DND-41 (cell line): ENCODE data around the gene NPIPA1.
"Not testable (repeated sequence)": the region's sequence is repeated elsewhere in the genome, so short reads cannot be mapped to it uniquely, and the experiment has no call there.

ENCODE experiments used
- ATAC-seq: fragments of 200-7000 bp; cut with Tn5 transposase; 3 replicates; pipeline ENCODE4 v1.9.1; 2021; ENCODE audit warnings: low read depth; ENCODE audit not compliant: insufficient read depth
- DNase-seq: peaks from one replicate; pipeline ENCODE4 v3.0.0-alpha.2; 2020
- H2AFZ ChIP-seq: 2 replicates; pipeline ENCODE4 v1.6.0; 2012; ENCODE audit warnings: low read depth, low read length
- H3K27ac ChIP-seq: 2 replicates; pipeline ENCODE4 v1.5.1; 2012; ENCODE audit warnings: low read length, inconsistent platforms
- H3K27me3 ChIP-seq: fragments of 200-600 bp; sonication (generic); 2 replicates; pipeline ENCODE4 v1.6.0; 2012; ENCODE audit warnings: low read length, mild to moderate bottlenecking, inconsistent platforms; ENCODE audit not compliant: insufficient read depth, poor library complexity
- H3K36me3 ChIP-seq: 2 replicates; pipeline ENCODE4 v1.5.1; 2012; ENCODE audit warnings: low read length, inconsistent platforms; ENCODE audit not compliant: insufficient read depth
- H3K4me1 ChIP-seq: 2 replicates; pipeline ENCODE4 v1.5.1; 2012; ENCODE audit warnings: mild to moderate bottlenecking, low read length; ENCODE audit not compliant: insufficient read depth
- H3K4me2 ChIP-seq: 2 replicates; pipeline ENCODE4 v1.6.0; 2012; ENCODE audit warnings: mild to moderate bottlenecking, moderate library complexity, low read length, inconsistent platforms; ENCODE audit not compliant: insufficient read depth
- H3K4me3 ChIP-seq, 2 experiments: fragments of 200-600 bp in 1 of 2; shearing (Covaris generic) in 1 of 2; 2 replicates each; pipeline ENCODE4 v1.5.1; 2012 to 2016; ENCODE audit warnings: inconsistent platforms in 2 of 2, low read length in 2 of 2, mild to moderate bottlenecking in 2 of 2, low read depth in 1 of 2, moderate library complexity in 1 of 2
- H3K79me2 ChIP-seq: 2 replicates; pipeline ENCODE4 v1.6.0; 2012; ENCODE audit warnings: low read length, inconsistent platforms; ENCODE audit not compliant: insufficient read depth
- H3K9ac ChIP-seq: 2 replicates; pipeline ENCODE4 v1.6.0; 2012; ENCODE audit warnings: low read depth, mild to moderate bottlenecking, inconsistent platforms, low read length, moderate library complexity
- H3K9me3 ChIP-seq: 2 replicates; pipeline ENCODE4 v1.5.1; 2012; ENCODE audit warnings: low read length, moderate library complexity, mild to moderate bottlenecking, inconsistent platforms; ENCODE audit not compliant: insufficient read depth, severe bottlenecking
- H4K20me1 ChIP-seq: 2 replicates; pipeline ENCODE4 v1.6.0; 2012; ENCODE audit warnings: low read length; ENCODE audit not compliant: insufficient read depth
- TF ChIP-seq, protein P1 (sequence below): IDR thresholded peaks from 2 replicates; pipeline ENCODE4 v1.5.1; 2012; ENCODE audit warnings: borderline replicate concordance, low read length, moderate library complexity, mild to moderate bottlenecking; ENCODE audit not compliant: poor library complexity, severe bottlenecking; ENCODE audit errors: extremely low read depth

Gene NPIPA1

DNA sequence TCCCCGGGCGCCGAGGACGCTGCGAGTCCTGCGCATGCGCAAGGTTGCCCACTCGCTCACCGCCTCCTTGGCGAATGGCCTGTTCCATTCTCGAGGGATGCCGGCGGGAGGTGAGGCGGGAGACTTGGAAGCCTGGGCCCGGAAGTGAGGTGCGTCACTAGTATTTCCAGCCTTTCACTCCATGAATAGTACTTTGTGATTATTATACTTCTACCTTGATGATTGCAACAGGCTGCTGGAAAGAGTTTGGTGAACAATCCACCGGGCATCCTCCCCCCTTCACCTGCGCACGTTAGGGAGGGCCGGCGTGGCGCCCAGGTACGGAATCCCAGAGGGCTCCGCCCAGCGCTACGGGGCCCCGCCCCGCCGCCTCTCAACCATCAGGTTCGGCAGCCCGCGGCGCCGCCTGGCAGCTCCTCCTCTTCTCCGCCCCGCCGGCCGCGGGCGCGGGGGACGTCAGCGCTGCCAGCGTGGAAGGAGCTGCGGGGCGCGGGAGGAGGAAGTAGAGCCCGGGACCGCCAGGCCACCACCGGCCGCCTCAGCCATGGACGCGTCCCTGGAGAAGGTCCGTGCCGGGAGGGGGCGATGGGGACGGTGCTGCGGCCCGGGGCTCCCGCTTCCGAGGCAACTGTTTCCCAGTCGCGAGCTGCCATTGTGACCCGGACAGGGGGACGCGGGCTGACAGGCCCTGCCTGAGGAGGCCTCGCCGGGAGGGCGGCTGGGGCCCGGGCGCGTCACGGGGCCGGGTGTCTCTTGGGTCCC, 37.6 kb downstream of the NPIPA1 start, which contains the start of gene PDXDC1:
PDXDC1 (plus strand) TSS at position 371 of the 762 bp plus-strand sequence; CDS start at position 545, 174 bp downstream.
- H3K4me3 ChIP-seq, result peak within 1 kb of the TSS; percentile 97 to 100
- TF ChIP-seq, protein P1, sequence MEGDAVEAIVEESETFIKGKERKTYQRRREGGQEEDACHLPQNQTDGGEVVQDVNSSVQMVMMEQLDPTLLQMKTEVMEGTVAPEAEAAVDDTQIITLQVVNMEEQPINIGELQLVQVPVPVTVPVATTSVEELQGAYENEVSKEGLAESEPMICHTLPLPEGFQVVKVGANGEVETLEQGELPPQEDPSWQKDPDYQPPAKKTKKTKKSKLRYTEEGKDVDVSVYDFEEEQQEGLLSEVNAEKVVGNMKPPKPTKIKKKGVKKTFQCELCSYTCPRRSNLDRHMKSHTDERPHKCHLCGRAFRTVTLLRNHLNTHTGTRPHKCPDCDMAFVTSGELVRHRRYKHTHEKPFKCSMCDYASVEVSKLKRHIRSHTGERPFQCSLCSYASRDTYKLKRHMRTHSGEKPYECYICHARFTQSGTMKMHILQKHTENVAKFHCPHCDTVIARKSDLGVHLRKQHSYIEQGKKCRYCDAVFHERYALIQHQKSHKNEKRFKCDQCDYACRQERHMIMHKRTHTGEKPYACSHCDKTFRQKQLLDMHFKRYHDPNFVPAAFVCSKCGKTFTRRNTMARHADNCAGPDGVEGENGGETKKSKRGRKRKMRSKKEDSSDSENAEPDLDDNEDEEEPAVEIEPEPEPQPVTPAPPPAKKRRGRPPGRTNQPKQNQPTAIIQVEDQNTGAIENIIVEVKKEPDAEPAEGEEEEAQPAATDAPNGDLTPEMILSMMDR, result peak; percentile 9
- H3K27me3 ChIP-seq, H3K9me3 ChIP-seq, H3K36me3 ChIP-seq: not testable (repeated sequence)
- H3K27ac ChIP-seq, result peak within 1 kb of the TSS; percentile 75
- peak within 1 kb of the TSS; percentile 91 for H3K9ac ChIP-seq
- H3K79me2 ChIP-seq, result peaks cover 29% of the 10 kb centered on the region
- H4K20me1 ChIP-seq, result peaks cover 11% of the 10 kb centered on the region; the same call in 1 of the 2 replicates
- DNase-seq (peak; percentile 90), ATAC-seq (peak; percentile 91)
- H3K4me1 ChIP-seq, result peaks cover 19% of the 10 kb centered on the region
- H2AFZ ChIP-seq, result peak within 1 kb of the TSS; percentile 100
- peak within 1 kb of the TSS; percentile 74 for H3K4me2 ChIP-seq

GRCh38 chr16:14975418-14976194, 38.4 kb downstream of the NPIPA1 start:
- Histone ChIP-seq H3K9ac (peak overlapping the region; percentile 91), H4K20me1 (peaks cover 11% of the 10 kb centered on the region; the same call in 1 of the 2 replicates), H3K4me2 (peak overlapping the region; percentile 74), H3K79me2 (peaks cover 33% of the 10 kb centered on the region), H3K27ac (peak overlapping the region; percentile 75), H2AFZ (peak overlapping the region; percentile 100), H3K4me3 (peak overlapping the region; percentile 97 to 100), H3K4me1 (peaks cover 19% of the 10 kb centered on the region)
- not testable (repeated sequence) for H3K9me3 ChIP-seq, H3K36me3 ChIP-seq, ATAC-seq, H3K27me3 ChIP-seq
- peak; percentile 25 for DNase-seq
- TF ChIP-seq, protein P1, result peak; percentile 2

DNA sequence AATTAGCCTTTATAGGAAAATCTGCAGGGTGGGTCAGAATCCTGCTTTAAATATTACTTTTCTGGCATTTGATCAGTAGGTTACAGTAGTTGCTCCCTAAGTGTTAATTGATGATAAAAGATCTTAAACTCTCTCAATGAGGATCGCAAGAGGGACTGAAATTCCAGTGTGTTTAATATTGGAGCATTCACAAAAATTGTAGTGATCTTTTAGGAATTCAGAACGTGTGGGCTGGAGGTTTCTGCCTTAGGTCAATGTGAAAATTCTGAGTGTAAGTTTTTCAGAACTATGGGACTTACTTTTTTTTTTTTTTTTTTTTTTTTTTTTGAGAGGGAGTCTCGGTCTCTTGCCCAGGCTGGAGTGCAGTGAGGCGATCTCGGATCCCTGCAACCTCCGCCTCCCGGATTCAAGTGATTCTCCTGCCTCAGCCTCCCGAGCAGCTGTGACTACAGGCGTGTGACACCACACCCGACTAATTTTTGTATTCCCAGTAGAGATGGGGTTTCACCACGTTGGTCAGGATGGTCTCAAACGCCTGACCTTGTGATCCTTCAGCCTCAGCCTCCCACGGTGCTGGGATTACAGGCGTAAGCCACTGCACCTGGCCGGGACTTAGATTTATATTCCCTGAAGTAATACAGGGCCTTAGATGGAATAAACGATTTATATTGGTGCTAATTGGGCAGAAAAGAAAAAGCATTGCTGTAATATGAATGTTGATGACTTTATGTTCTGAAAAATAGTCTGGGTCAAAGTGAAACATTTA, 39.9 kb downstream of the NPIPA1 start:
- H3K27ac ChIP-seq, H3K27me3 ChIP-seq, H2AFZ ChIP-seq, H3K36me3 ChIP-seq, DNase-seq, H3K4me3 ChIP-seq, ATAC-seq, H3K9me3 ChIP-seq, H3K9ac ChIP-seq: not testable (repeated sequence)
- Histone ChIP-seq H4K20me1 (peaks cover 11% of the 10 kb centered on the region; the same call in 1 of the 2 replicates), H3K79me2 (peaks cover 40% of the 10 kb centered on the region), H3K4me1 (peaks cover 19% of the 10 kb centered on the region), H3K4me2 (peak overlapping the region; percentile 74)

DNA sequence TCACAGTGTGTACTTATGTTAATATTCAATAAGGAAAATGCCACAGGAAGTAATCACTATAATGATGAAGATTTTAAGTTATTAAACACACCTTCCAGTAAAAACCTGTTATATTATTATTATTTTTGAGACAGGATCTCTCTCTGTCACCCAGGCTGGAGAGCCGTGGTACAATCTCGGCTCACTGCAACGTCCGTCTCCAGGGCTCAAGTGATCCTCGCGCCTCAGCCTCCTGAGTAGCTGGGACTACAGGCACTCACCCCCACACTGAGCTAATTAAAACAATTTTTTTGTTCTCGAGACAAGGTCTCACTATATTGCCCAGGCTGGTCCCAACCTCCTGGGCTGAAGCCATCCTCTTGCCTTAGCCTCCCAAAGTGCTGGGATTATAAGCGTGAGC, 41.0 kb downstream of the NPIPA1 start:
- not testable (repeated sequence) for H3K9me3 ChIP-seq, H3K4me2 ChIP-seq, H3K27ac ChIP-seq, H3K36me3 ChIP-seq, H3K9ac ChIP-seq, H3K27me3 ChIP-seq, ATAC-seq, DNase-seq, H3K4me3 ChIP-seq, H2AFZ ChIP-seq
- Histone ChIP-seq H3K4me1 (peaks cover 19% of the 10 kb centered on the region), H4K20me1 (peaks cover 11% of the 10 kb centered on the region; the same call in 1 of the 2 replicates), H3K79me2 (peaks cover 40% of the 10 kb centered on the region)

GRCh38 chr16:14978908-14979307, 41.7 kb downstream of the NPIPA1 start:
- not testable (repeated sequence) for H3K9ac ChIP-seq, H3K27me3 ChIP-seq, H3K9me3 ChIP-seq, H3K4me2 ChIP-seq, H3K27ac ChIP-seq, H3K36me3 ChIP-seq, ATAC-seq, DNase-seq, H3K4me3 ChIP-seq, H2AFZ ChIP-seq
- Histone ChIP-seq H3K79me2 (peaks cover 40% of the 10 kb centered on the region), H3K4me1 (peaks cover 18% of the 10 kb centered on the region), H4K20me1 (peaks cover 11% of the 10 kb centered on the region; the same call in 1 of the 2 replicates)

DNA sequence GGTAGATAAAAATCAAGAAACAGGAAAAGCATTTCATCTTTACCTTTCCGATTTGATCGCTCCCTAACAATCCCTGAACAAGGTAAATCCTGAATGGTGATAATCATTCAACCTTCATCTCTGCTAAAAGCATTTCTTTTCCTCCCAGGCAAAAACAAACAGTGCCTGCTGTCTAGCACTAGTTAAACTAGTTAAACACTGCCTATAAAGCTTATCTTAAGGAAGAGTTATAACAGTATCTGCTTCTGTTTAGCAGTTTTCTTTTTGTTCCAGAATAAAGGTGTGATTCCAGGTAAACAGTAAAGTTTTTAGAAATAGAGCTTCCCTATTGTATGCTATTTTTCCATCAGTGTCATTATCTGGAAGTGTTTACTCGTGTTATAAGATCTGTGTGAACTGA, 44.0 kb downstream of the NPIPA1 start:
- peaks cover 32% of the 10 kb centered on the region for H3K79me2 ChIP-seq
- not testable (repeated sequence) for H3K4me3 ChIP-seq, H3K4me2 ChIP-seq, H3K27me3 ChIP-seq, ATAC-seq, H3K27ac ChIP-seq, H3K9me3 ChIP-seq, H4K20me1 ChIP-seq, H3K36me3 ChIP-seq, H3K9ac ChIP-seq, H3K4me1 ChIP-seq, H2AFZ ChIP-seq, DNase-seq
